Embryonic facial prominence (tissue), 1 donor: Measurements from ENCODE around the gene TXNRD2.
"Not testable (repeated sequence)": the region's sequence is repeated elsewhere in the genome, so short reads cannot be mapped to it uniquely, and the experiment has no call there.

Experiments
- DNase-seq: peaks from one replicate; pipeline ENCODE4 v3.0.0-alpha.2; 2016; ENCODE audit errors: extremely low spot score

TXNRD2 gene

DNA sequence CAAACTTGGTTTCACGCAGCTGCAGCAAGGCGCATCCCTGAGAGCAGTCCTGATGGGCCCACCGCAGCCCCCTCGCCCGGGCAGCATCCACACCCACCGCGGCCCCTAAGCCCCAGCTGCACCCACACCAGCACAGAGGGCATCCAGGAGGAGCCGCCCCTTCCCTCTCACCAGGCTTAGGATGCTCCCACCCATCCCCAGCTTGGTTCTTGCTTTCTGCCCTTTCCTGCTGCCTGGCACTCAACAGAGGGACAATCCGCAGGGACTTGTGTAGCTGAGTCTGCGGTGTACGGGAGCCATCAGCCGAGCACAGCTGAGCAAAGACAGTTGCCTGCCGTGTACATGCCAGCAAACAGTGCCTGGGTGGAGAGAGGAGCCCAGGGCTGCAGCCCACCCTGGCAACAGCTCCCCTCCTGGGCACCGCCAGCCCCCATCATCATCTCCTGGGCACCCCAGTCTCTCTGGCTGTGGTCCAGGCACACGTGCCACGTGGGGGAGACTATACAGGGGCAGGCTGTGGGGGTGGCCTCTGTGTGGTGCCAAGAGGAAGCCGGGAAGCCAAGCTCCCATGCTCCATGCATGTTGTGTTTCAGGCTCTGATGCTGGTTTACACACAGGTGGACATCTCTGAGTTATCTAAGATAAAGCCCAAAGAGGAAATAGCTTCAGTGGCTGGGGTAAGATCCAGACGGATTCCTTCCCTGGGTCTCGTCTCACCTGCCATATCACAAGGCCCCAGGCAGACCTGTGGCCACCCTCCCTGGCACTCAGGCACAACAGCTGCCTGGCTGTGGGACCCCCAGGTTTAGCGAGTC, 50.9 kb downstream of the TXNRD2 start:
- DNase-seq, result no peak

GRCh38 chr22:19889951-19890350, 51.7 kb downstream of the TXNRD2 start:
- DNase-seq, result no peak

DNA sequence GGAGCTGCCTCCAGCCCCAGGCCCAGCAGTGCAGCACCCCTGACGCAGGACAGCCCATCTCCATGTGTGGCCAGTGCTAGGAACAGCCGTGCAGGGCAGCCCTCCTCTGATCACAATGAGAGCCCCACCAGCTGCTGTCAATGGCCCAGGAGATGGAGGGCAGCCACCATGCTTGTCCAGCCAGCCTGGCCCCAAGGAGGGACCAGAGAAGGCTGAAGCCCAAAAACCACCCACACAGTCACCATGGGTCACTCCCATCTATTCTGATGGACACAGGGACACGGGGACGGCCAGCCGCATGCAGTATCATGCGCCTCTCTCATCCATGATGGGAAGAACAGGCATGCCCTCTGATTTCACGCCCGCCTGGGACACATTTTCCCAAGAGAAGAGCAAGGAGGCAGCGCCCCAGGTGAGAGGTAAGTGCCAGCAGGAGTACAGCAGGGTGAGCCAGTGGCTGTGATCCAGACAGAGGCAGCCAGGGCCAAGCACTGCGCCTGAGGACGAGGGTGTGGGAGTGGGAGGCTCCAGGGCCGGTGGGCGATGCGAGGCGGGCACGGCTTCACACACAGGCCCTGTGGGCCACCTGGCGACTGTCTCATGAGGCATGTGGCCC, 53.4 kb downstream of the TXNRD2 start:
- DNase-seq, result no peak

DNA sequence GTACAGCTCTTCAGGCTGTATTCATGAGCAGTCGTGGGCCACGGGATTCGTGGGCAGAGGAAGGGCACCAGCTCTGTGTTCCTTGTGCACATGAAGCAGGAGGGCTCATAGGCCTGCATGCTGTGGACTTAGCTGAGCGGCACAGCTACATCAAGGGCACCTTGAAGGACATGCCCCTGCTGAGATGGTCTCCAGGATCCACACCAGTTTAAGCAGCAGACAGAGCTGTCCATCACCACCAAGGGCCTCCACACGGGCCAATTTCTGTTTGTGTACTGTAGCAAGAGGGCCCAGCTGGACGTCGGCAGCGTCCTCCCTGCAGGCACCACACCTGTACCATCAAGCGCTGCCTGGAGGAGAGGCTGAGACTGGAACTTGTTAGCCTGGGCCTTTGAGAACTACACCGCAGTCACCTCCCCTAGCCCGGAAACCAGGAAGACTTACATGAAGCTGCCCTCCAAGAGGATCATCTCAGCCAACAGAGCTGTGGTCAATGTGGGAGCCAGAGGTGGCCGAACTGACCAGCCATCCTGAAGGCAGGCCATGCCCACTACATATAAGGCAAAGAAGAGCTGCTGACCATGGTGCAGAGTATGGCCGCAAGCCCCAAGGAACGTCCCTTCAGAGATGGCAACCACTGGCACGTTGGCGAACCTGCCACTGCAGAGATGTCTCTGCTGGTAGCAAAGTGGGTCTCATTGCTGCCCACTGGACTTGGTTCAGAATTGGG, 54.2 kb downstream of the TXNRD2 start:
- no peak for DNase-seq

DNA sequence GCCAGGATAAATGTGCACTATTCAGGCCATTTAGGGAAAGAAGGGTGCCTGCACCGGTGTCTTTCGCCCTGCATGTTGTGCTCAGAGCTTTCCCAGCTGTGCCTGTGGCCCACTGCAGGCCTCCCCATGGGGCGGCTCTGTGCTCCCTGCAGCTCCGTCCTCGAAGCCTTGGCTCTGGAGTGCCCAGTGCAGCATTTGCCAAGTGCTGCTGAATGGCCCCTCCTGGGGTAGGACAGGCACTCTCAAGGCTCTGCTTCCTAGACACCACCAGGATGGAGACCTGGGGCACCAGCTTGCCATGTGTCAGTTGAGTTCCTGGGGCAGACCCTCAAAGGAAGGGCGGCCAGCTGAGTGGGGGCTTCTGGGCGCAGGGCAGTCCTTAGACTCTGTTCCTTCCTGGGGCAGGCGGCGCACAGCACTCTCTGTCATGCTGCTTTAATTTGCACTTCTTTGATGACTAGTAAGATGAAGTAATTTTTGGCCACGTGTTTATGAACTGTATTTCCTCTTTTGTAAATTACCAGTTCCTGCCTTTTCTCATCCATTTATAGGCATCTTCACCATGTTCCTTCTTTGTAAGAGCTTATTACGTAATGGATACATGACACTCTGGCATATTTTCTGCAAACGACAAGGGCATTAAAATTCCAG, 54.9 kb downstream of the TXNRD2 start:
- DNase-seq, result no peak

DNA sequence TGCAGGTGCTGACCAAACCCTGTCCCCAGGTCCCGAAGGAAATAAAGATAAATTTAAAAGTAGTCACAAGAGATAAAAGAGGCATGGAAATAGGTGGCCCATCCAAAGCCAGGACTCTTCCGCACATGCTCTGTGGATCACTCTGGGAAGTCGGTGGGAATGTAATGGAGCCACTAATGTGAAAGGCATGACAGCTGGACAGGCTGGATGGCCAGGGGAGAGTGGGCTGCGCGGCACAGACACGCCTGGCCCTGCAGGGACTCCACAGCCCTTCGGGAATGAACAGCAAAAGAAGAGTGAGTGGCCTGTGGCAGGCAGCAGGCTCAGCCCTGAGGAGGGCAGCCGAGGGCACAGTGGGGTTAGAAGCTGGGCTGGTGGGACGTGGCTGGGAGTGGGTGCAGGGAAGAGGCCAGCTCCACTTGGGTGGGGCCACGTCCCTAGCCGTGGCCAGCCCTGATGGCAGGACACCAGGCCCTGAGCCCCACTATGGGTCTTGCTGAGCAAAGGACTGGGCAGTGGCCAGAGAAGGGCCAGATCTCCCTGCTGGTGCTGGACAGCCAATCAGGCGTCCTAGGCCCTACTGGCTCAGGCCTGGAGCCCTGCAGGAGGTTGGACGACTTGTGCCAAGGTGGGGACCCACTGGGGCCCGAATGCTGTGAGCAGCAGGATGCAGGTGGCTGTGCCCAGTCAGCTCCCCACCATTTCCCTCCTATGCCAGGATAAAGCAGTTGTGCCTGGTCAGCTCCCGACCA, 55.6 kb downstream of the TXNRD2 start:
- DNase-seq, result no peak

- DNase-seq, result no peak
Measured at GRCh38 chr22:19884954-19885751, 56.5 kb downstream of the TXNRD2 start.

- no peak for DNase-seq
Measured at GRCh38 chr22:19884161-19884953, 57.3 kb downstream of the TXNRD2 start.

- not testable (repeated sequence) for DNase-seq
Measured at GRCh38 chr22:19883446-19883845, 58.2 kb downstream of the TXNRD2 start.

GRCh38 chr22:19882446-19883381, 58.9 kb downstream of the TXNRD2 start:
- DNase-seq, result no peak

DNA sequence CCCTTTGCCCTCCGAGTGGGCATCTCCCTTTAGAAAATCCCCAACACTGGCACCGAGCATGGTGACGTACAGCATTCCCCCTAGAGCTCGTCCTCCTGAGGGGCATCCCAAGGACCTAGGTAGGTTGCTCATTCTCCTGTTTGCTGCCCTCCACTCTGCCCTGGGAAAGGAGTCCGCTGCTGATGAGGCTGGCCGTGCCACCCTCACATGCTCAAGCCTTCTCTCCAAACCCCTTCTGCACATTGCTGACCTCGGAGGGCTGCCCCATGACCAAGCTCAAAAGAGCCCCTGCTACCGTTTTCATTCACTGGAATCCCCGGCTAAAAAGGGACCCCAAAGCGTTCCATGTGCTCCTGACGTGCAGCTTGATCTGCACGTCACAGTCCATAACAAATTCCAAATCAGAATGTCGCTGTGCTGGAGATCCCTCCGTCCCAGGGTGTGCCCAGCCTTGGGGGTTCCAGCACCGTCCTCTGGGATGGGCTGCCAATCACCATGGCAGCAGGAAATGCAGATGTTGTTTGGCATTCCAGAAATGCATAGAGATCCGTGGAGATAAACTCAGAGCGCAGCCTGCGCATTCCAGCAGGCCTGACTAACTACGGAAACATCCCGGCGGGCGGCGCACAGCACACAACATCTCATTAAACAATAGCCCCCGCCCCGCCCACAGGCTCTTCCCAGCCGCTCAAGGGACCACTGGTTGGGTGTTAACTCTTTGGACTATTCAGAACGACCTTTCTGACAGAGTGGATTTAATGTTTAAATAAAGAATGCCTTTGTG, 60.6 kb downstream of the TXNRD2 start:
- DNase-seq, result peak; percentile 44

DNA sequence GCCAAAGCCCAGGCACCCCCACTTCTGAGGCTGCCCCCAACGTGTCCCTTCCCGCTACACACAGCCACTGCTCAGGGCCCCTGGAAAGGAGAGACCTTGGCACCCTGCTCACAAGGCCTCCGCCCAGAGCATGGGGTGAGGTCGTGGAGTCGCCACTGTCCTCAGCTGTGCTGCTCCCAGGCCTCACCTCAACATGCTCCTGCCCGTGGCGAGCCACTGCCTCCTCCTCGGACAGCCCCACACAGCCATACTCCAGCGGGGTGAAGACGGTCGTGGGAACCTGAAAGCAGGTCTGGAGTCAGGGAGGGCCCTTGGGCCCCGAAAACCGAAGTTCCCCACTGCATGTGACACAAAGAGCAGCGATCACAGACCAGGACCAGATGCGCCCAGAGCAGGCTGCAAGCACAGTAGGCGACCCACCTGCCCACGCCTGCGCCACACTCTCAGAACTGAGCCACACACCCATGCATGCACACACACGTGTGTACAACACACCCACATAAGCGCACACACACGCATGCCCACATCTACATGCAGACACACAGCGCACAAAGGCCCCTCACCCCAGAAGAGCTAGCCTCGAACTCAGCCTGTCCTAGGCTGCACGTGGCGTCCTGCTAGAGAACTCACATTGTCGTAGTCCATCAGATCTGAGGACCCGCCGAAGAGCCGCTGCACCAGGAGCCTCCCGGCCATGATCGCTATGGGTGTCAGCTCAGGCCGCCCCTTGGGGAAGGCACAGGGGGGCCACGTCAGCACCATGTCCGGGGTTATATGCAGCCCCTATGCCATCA, 61.4 kb downstream of the TXNRD2 start:
- no peak for DNase-seq

GRCh38 chr22:19879643-19879991, 62.0 kb downstream of the TXNRD2 start:
- DNase-seq, result no peak

DNA sequence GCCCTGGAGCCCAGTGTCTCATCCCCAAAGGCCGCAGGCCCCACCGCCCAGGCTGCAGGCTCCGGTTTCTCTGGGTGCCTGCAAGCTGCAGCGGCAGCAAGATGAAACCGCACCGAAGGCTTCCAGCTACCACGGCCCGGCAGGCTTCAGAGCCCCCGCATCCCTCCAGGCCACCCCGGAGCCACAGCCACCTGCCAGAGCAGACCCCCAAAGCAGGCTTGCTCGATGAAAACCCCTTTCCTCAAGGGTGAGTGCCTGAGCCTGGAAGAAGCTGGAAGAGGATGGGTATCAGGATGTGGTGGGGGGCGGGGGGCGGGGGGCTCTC, 62.4 kb downstream of the TXNRD2 start:
- DNase-seq, result no peak

- DNase-seq, result no peak
Measured at GRCh38 chr22:19878461-19879245, 63.0 kb downstream of the TXNRD2 start.

DNA sequence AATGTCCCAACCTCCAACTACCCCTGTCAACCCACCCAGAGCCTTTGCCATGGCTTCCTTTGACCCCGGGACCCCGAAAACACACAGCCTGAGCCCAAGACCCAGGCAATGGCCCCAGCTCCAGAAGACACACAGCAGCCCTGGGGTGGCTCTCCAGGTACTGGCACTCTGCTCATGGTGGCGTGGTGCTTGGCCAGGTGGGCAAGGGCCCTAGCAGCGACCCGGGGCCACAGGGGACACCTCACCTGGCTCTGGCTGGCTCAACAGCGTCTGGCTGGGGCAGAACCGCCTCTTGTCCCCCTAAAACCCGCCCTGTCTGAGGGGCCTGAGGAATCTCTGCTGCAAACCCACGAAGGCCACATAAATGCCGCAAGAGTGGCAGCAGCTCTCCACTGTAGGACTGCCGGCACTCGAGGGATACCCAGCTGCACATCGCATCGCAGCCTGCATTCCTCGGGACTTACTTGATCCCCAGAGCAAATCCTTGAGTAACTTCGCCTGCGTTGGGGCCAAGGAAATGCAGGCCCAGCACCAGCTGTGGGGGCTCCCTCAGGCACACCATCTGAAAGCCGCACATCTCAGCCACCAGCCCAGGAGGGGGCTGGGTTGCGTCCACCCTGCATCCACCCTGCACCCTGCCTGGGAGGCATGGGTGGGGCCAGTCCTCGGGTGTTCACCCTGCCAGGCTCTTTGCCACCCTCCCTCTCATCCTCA, 63.8 kb downstream of the TXNRD2 start:
- DNase-seq, result no peak
